GM12864 (cell line): Measurements from ENCODE around the gene SMYD3.

Source experiments
- DNase-seq: peaks from one replicate; pipeline ENCODE4 v3.0.0-alpha.2; 2011; ENCODE audit warnings: low read depth
- H3K4me3 ChIP-seq: 2 replicates; pipeline ENCODE4 v1.5.1; 2011; ENCODE audit warnings: mild to moderate bottlenecking, low read depth, low read length, control low read depth
- TF ChIP-seq, protein P1 (sequence below): IDR thresholded peaks from 2 replicates; pipeline ENCODE4 v1.5.1; 2011; ENCODE audit warnings: low read depth, mild to moderate bottlenecking, moderate library complexity, low read length, control low read depth, inconsistent platforms; ENCODE audit errors: missing control alignments

Gene SMYD3

DNA sequence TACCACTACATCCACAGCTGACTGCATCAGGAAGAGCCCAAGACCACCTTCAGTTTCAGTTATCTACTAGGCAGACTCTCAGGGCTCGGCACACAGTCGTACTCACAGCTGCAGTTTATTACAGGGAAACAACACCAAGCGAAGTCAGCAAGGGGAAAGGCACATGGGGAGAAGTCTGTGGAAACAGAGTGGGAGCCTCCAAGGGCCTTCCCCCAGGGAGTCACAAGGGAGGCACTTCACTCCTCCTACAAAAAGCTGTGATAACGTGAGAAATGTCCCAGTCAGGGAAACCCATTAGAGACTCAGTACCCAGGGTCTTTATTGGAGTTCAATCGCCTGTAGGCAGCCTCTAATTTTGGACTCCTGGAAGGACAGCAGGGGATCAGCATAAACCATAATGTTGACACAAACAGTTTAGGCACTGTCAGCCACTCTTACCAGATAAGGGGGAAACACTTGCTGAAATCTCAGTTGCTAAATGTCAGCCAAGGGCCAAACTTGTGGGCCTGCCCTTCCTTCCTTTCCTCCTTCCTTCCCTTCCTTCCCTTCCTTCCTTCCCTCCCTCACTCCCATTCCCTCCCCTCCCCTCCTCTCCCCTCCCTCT lies 444.0 kb downstream of the SMYD3 start:
- TF ChIP-seq, protein P1, sequence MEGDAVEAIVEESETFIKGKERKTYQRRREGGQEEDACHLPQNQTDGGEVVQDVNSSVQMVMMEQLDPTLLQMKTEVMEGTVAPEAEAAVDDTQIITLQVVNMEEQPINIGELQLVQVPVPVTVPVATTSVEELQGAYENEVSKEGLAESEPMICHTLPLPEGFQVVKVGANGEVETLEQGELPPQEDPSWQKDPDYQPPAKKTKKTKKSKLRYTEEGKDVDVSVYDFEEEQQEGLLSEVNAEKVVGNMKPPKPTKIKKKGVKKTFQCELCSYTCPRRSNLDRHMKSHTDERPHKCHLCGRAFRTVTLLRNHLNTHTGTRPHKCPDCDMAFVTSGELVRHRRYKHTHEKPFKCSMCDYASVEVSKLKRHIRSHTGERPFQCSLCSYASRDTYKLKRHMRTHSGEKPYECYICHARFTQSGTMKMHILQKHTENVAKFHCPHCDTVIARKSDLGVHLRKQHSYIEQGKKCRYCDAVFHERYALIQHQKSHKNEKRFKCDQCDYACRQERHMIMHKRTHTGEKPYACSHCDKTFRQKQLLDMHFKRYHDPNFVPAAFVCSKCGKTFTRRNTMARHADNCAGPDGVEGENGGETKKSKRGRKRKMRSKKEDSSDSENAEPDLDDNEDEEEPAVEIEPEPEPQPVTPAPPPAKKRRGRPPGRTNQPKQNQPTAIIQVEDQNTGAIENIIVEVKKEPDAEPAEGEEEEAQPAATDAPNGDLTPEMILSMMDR: no peak
- DNase-seq: no peak
- no peak overlapping the region for H3K4me3 ChIP-seq

DNA sequence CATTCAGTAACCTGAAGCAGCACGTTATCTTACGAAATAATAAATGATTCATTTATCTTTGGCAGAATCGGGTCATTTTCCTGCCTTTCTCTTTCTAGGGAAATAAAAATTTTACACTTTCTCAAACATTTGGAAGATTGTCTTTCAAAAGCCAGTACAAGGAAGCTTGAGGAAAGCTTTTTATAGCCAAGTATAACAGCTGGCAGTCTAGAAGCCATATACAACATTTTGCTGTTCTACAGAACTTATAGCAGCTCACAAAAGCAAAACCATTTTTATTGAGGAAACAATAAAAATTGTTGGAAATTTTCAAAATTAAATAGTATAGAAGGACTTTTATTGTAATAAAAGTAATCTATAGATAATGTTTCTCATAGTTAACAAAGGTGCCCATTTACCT lies 448.6 kb downstream of the SMYD3 start:
- H3K4me3 ChIP-seq: no peak overlapping the region
- TF ChIP-seq, protein P1: no peak
- no peak for DNase-seq

DNA sequence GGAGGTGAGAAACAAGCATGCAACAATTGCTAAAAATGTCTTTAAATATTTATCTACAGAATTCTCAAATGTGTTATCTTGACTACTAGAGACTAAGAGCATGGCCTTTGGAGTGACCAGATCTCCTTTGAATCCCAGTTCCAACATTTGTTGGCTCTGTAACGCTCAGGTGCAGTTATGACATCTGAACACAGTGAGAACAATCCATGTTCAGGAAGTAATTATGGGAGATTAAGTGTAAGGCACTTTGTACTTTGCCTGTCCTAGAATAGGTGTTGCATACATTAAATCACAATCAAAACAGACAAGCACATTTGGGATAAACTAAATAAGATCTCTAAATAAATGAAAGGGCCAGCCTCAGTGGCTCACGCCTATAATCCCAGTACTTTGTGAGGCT lies 454.5 kb downstream of the SMYD3 start:
- TF ChIP-seq, protein P1: no peak
- no peak for DNase-seq

DNA sequence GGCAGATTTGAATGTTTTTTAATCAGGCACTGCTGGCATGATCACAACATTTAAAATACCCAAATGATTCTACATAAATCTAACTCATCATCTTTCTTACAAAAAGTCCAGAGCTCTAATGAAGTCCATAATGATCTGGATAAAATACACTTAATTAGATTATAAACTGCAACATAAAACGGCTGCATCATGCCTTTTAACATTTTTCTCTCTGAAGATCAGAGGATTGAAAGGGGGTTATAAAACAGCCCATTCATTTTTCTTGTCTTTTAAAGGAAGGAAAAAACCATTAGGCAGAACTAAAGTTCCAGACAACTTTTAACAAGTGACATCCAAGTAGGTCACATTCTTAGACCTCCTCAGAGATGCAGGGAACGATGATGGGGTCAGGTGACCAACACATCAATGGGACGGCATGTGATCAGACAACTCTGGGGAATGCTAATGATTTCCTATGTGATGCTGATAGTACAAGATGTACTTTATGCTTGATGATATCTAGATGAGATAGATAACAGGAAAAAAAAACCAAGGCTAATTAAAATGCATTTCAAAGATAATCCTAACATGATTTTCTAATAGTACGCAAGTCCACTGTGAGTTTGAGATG lies 455.1 kb downstream of the SMYD3 start:
- TF ChIP-seq, protein P1: no peak
- H3K4me3 ChIP-seq: no peak overlapping the region
- no peak for DNase-seq

More for the DNA sequence above, 454.5 kb downstream of the SMYD3 start:
- no peak overlapping the region for H3K4me3 ChIP-seq

- no peak for DNase-seq
- no peak overlapping the region for H3K4me3 ChIP-seq
- TF ChIP-seq, protein P1: no peak
Measured at GRCh38 chr1:246048693-246049092, 458.4 kb downstream of the SMYD3 start.

GRCh38 chr1:246043556-246043955 lies 463.5 kb downstream of the SMYD3 start:
- no peak for DNase-seq
- H3K4me3 ChIP-seq: no peak overlapping the region
- TF ChIP-seq, protein P1: no peak

- H3K4me3 ChIP-seq: no peak overlapping the region
- DNase-seq: no peak
- TF ChIP-seq, protein P1: no peak
Measured at GRCh38 chr1:246041360-246041759, 465.7 kb downstream of the SMYD3 start.
